Measurements from ENCODE around the gene TMC5.

DNA sequence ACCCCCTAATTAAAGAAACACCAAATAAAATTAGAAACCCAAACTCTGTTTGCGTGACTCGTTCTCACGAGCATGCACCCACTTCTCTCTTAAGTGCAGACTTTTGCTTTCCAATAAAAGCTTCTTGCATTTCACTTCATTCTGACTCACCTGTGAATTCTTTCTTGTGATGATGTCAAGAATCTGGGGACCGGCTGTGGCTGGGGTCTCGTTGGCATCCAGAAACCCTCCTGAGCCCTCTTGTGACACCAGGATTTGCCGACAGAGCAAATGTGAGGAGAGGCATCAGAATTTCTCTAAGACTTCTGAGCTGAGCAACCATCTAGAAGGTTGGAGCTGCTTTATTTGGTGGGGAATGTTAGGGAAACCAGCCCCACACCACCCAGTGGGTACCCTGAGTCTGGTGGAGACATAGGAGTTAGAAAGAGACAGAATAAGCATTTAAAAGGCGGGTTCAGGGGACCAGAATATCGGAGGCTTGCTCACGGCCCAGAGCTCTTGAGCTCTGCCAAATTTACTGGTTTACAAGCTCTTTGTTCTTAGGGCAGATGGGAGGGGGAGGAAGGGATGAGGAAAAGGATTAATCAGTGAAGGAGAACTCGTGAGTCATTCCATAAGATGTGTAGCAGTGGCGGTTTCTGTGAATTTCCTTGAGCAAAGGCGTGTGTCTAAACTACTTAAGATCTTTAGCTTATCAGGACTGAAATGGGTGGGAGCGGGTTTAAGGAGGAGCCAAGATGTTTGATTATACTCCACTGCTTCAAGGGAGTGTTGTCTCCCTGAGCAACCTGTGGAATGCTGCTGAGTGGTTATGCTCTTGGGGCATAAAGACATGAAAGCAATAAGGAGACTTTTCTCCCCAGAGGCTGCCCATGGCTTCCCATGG, 24.2 kb upstream of the TMC5 start:
- TF ChIP-seq CTCF (IDR thresholded peaks at IDR 0.05; ENCODE audit: low read depth, low read length, poor library complexity, severe bottlenecking), result no peak
- TF ChIP-seq EZH2phosphoT487 (IDR thresholded peaks at IDR 0.05; ENCODE audit: borderline replicate concordance, low read length), result no peak

Measured in DOHH2 (cell line).